NCI-H69 (cell line): Measurements from ENCODE around the gene NKTR.
"Not testable (repeated sequence)": the region's sequence is repeated elsewhere in the genome, so short reads cannot be mapped to it uniquely, and the experiment has no call there.

Experiments
- DNase-seq: peaks from one replicate; lab custom pipeline; 2025; lab: John Stamatoyannopoulos, UW

Gene NKTR

GRCh38 chr3:42595682-42596081 is 4.8 kb upstream of the NKTR start:
- no peak for DNase-seq

- not testable (repeated sequence) for DNase-seq
Measured at GRCh38 chr3:42597098-42597497, 3.4 kb upstream of the NKTR start.

GRCh38 chr3:42600958-42601675 is 631 bp downstream of the NKTR start:
- peak; percentile 68 for DNase-seq

- DNase-seq, result peak; percentile 85
Measured at GRCh38 chr3:42601896-42602581, 1.6 kb downstream of the NKTR start.

GRCh38 chr3:42602961-42603360 is 2.5 kb downstream of the NKTR start:
- no peak for DNase-seq

GRCh38 chr3:42605546-42606173 is 5.2 kb downstream of the NKTR start:
- peak; percentile 32 for DNase-seq

GRCh38 chr3:42608581-42608980 is 8.1 kb downstream of the NKTR start:
- DNase-seq, result no peak

GRCh38 chr3:42610976-42611375 is 10.5 kb downstream of the NKTR start:
- DNase-seq, result no peak

- peak; percentile 22 for DNase-seq
Measured at GRCh38 chr3:42612217-42612616, 11.7 kb downstream of the NKTR start.

GRCh38 chr3:42612928-42613327 is 12.4 kb downstream of the NKTR start:
- DNase-seq, result no peak

GRCh38 chr3:42613462-42613861 is 13.0 kb downstream of the NKTR start:
- no peak for DNase-seq

- no peak for DNase-seq
Measured at GRCh38 chr3:42631620-42632019, 31.1 kb downstream of the NKTR start.

- no peak for DNase-seq
Measured at GRCh38 chr3:42632146-42632545, 31.7 kb downstream of the NKTR start.

GRCh38 chr3:42633544-42633943 is 33.1 kb downstream of the NKTR start:
- no peak for DNase-seq

GRCh38 chr3:42635111-42635510 is 34.6 kb downstream of the NKTR start:
- DNase-seq, result no peak

- DNase-seq, result no peak
Measured at GRCh38 chr3:42637001-42637400, 36.5 kb downstream of the NKTR start.

GRCh38 chr3:42638339-42638842 is 37.9 kb downstream of the NKTR start:
- no peak for DNase-seq

- DNase-seq, result no peak
Measured at GRCh38 chr3:42639192-42639591, 38.7 kb downstream of the NKTR start.

- DNase-seq, result no peak
Measured at GRCh38 chr3:42640129-42640528, 39.6 kb downstream of the NKTR start.

- no peak for DNase-seq
Measured at GRCh38 chr3:42640771-42641370, 40.4 kb downstream of the NKTR start.

GRCh38 chr3:42647821-42648459 is 47.5 kb downstream of the NKTR start:
- DNase-seq, result no peak

GRCh38 chr3:42649006-42649405 is 48.5 kb downstream of the NKTR start:
- DNase-seq, result no peak
